Parathyroid adenoma (tissue), 2 donors: ENCODE measurements around the gene PKHD1.

Experiments used
- H2AFZ ChIP-seq: fragments of 300-600 bp; sonication (generic); one replicate; pipeline ENCODE4 v1.7.0; 2017; ENCODE audit warnings: antibody characterized with exemption, mild to moderate bottlenecking
- H3K27ac ChIP-seq: fragments of 300-600 bp; sonication (generic); one replicate; pipeline ENCODE4 v1.7.0; 2017
- H3K27me3 ChIP-seq: fragments of 300-600 bp; sonication (generic); one replicate; pipeline ENCODE4 v1.7.0; 2017; ENCODE audit warnings: low read length; ENCODE audit not compliant: control insufficient read depth, insufficient read depth
- H3K36me3 ChIP-seq: fragments of 300-600 bp; sonication (generic); one replicate; pipeline ENCODE4 v1.7.0; 2017; ENCODE audit warnings: low read length; ENCODE audit not compliant: control insufficient read depth, insufficient read depth
- H3K4me1 ChIP-seq: fragments of 300-600 bp; sonication (generic); one replicate; pipeline ENCODE4 v1.7.0; 2017; ENCODE audit warnings: control low read depth
- H3K4me2 ChIP-seq: fragments of 300-600 bp; sonication (generic); one replicate; pipeline ENCODE4 v1.7.0; 2017; ENCODE audit warnings: low read length
- H3K4me3 ChIP-seq: fragments of 300-600 bp; sonication (generic); one replicate; pipeline ENCODE4 v1.7.0; 2017; ENCODE audit warnings: low read depth, low read length
- H3K79me2 ChIP-seq: fragments of 300-600 bp; sonication (generic); one replicate; pipeline ENCODE4 v1.7.0; 2017; ENCODE audit warnings: control low read depth
- H3K9ac ChIP-seq: fragments of 300-600 bp; sonication (generic); one replicate; pipeline ENCODE4 v1.7.0; 2017; ENCODE audit warnings: mild to moderate bottlenecking
- H3K9me3 ChIP-seq: fragments of 300-600 bp; sonication (generic); one replicate; pipeline ENCODE4 v1.7.0; 2017; ENCODE audit warnings: low read length; ENCODE audit not compliant: control insufficient read depth
- CTCF ChIP-seq: fragments of 300-600 bp; sonication (generic); IDR thresholded peaks from one replicate; pipeline ENCODE4 v1.7.0; 2017; ENCODE audit warnings: antibody characterized with exemption, mild to moderate bottlenecking
- donor health status: primary hyperparathyroidism.

PKHD1 gene

GRCh38 chr6:51600514-51600913 is 486.9 kb downstream of the PKHD1 start:
- no peak overlapping the region for H3K27ac ChIP-seq
- H3K27me3 ChIP-seq, result no peaks in the 10 kb centered on the region

GRCh38 chr6:51598171-51598570 is 489.2 kb downstream of the PKHD1 start:
- Histone ChIP-seq H3K27ac (no peak overlapping the region), H3K79me2 (no peaks in the 10 kb centered on the region), H2AFZ (no peak overlapping the region), H3K9ac (no peak overlapping the region), H3K4me1 (no peaks in the 10 kb centered on the region), H3K9me3 (no peaks in the 10 kb centered on the region), H3K4me2 (no peak overlapping the region), H3K27me3 (no peaks in the 10 kb centered on the region), H3K4me3 (no peak overlapping the region), H3K36me3 (no peaks in the 10 kb centered on the region)
- no peak for TF ChIP-seq CTCF

More at GRCh38 chr6:51600514-51600913, 486.9 kb downstream of the PKHD1 start:
- TF ChIP-seq CTCF, result no peak
- Histone ChIP-seq H3K4me2 (no peak overlapping the region), H3K4me3 (no peak overlapping the region), H3K79me2 (no peaks in the 10 kb centered on the region), H3K9ac (no peak overlapping the region), H3K9me3 (no peaks in the 10 kb centered on the region), H3K36me3 (no peaks in the 10 kb centered on the region), H2AFZ (no peak overlapping the region), H3K4me1 (no peaks in the 10 kb centered on the region)

- Histone ChIP-seq H3K9me3 (no peaks in the 10 kb centered on the region), H3K27ac (no peak overlapping the region), H3K4me3 (no peak overlapping the region), H3K79me2 (no peaks in the 10 kb centered on the region), H3K36me3 (no peaks in the 10 kb centered on the region), H3K9ac (no peak overlapping the region), H3K27me3 (no peaks in the 10 kb centered on the region), H3K4me2 (no peak overlapping the region), H3K4me1 (no peaks in the 10 kb centered on the region), H2AFZ (no peak overlapping the region)
- no peak for TF ChIP-seq CTCF
These were observed 492.4 kb downstream of the PKHD1 start for GRCh38 chr6:51594981-51595380.

GRCh38 chr6:51585264-51585663 is 502.1 kb downstream of the PKHD1 start:
- no peak for TF ChIP-seq CTCF
- H3K27ac ChIP-seq, result no peak overlapping the region

GRCh38 chr6:51584163-51584562 is 503.2 kb downstream of the PKHD1 start:
- no peak overlapping the region for H3K4me3 ChIP-seq

More at GRCh38 chr6:51585264-51585663, 502.1 kb downstream of the PKHD1 start:
- Histone ChIP-seq H3K4me1 (no peaks in the 10 kb centered on the region), H3K36me3 (no peaks in the 10 kb centered on the region), H2AFZ (no peak overlapping the region), H3K27me3 (no peaks in the 10 kb centered on the region), H3K4me3 (no peak overlapping the region), H3K9me3 (no peaks in the 10 kb centered on the region), H3K4me2 (no peak overlapping the region), H3K9ac (no peak overlapping the region), H3K79me2 (no peaks in the 10 kb centered on the region)

More at GRCh38 chr6:51584163-51584562, 503.2 kb downstream of the PKHD1 start:
- no peak for TF ChIP-seq CTCF
- Histone ChIP-seq H3K4me2 (no peak overlapping the region), H3K27ac (no peak overlapping the region), H3K9ac (no peak overlapping the region), H3K27me3 (no peaks in the 10 kb centered on the region), H3K9me3 (no peaks in the 10 kb centered on the region), H2AFZ (no peak overlapping the region), H3K36me3 (no peaks in the 10 kb centered on the region), H3K4me1 (no peaks in the 10 kb centered on the region), H3K79me2 (no peaks in the 10 kb centered on the region)
